Spleen (tissue), 7 donors: ENCODE results near the gene ZNF701.

Source experiments
- POLR2A ChIP-seq, 3 donors: fragments of 450-650 bp; IDR thresholded peaks; one replicate each; pipeline ENCODE4 v1.5.1; 2017; ENCODE audit warnings: antibody characterized with exemption in 3 of 3, mild to moderate bottlenecking in 1 of 3
- POLR2AphosphoS5 ChIP-seq, 3 donors: sonication (generic); formaldehyde crosslinking; IDR thresholded peaks; one replicate each; pipeline ENCODE4 v1.5.1; 2017; ENCODE audit warnings: antibody characterized with exemption in 3 of 3
- TF ChIP-seq, protein P1 (sequence below), 11 experiments: fragments of 200-600 bp in 7 of 11; fragments of 450-650 bp in 4 of 11; sonication (generic) in 4 of 11; IDR thresholded peaks in 8 of 11; conservative IDR thresholded peaks in 3 of 11; 1 replicate in 7 of 11; 2 replicates in 4 of 11; pipeline versions ENCODE4 v1.4.0 to v1.8.0; 2016 to 2021; ENCODE audit warnings: antibody characterized with exemption in 11 of 11, inconsistent platforms in 4 of 11, mild to moderate bottlenecking in 1 of 11
- donor health status: DM: no; HTN: no; CAD: no; lungs with moderate emphysema.
- donor health status: DM: no; HTN: no; CAD: no.
- donor health status: DM: no; HTN: no; CAD: no.

DNA sequence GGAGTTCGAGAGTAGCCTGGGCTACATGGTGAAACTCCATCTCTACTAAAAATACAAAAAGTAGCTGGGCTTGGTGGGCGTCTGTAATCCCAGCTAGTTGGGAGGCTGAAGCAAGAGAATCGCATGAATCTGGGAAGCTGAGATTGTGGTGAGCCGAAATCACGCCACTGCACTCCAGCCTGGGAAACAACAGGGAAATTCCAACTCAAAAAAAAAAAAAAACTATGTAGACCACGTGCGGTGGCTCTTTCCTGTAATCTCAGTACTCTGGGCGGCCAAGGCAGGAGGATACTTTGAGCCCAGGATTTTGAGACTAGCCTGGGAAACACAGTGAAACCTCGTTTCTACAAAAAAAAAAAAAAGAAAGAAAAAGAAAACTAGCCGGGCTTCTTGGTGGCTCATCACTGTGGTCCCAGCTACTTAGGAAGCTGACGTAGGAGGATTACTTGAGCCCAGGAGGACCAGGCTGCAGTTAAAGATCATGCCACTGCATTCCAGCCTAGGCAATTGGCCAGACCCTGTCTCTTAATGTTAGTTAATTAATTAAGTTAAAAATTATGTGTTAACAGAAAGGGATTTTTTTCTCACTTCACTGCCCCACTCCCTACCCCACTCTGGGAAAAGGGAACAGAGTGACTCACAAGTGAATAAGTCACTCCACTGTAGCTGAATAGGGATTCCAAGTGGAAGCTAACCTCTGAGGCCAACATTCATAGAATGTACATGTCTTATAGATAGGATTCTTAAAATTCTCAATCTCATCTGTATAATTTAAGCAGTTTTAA, 65.9 kb downstream of the ZNF701 start:
- TF ChIP-seq, protein P1, sequence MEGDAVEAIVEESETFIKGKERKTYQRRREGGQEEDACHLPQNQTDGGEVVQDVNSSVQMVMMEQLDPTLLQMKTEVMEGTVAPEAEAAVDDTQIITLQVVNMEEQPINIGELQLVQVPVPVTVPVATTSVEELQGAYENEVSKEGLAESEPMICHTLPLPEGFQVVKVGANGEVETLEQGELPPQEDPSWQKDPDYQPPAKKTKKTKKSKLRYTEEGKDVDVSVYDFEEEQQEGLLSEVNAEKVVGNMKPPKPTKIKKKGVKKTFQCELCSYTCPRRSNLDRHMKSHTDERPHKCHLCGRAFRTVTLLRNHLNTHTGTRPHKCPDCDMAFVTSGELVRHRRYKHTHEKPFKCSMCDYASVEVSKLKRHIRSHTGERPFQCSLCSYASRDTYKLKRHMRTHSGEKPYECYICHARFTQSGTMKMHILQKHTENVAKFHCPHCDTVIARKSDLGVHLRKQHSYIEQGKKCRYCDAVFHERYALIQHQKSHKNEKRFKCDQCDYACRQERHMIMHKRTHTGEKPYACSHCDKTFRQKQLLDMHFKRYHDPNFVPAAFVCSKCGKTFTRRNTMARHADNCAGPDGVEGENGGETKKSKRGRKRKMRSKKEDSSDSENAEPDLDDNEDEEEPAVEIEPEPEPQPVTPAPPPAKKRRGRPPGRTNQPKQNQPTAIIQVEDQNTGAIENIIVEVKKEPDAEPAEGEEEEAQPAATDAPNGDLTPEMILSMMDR (IDR thresholded peaks at IDR 0.05 in 8 of 11, conservative IDR thresholded peaks at IDR 0.05 in 3 of 11), result no peak
- TF ChIP-seq POLR2A (IDR thresholded peaks at IDR 0.05) (no peak), POLR2AphosphoS5 (IDR thresholded peaks at IDR 0.05) (no peak)
